A549 (cell line): ENCODE results near the gene RNF144A. TPM values are rescaled to one million over a fixed set of nuclear protein-coding genes. Genes with fewer than 3 reads are reported as not detected.

Source experiments
- ATAC-seq, 2 experiments: fragments of 200-7000 bp in 1 of 2; fragments of >200 bp in 1 of 2; cut with Nextera tagmentation in 1 of 2; cut with Tn5 transposase in 1 of 2; 3 replicates each; pipeline versions ENCODE4 v1.8.0 to v1.9.1; 2018 to 2020; ENCODE audit warnings: mild to moderate bottlenecking in 1 of 2, moderate library complexity in 1 of 2
- CTCF ChIA-PET: fragments of 300-600 bp; sonication (Branson Sonifier 250); formaldehyde crosslinking; extraction: SDS; loops from one replicate; lab custom pipeline; 2021; ENCODE audit warnings: antibody characterized with exemption, inconsistent platforms; lab: Yijun Ruan, JAX
- POLR2A ChIA-PET: fragments of 350-600 bp; formaldehyde crosslinking; extraction: SDS; loops from one replicate; lab custom pipeline; 2021; ENCODE audit warnings: antibody characterized with exemption, inconsistent platforms; lab: Yijun Ruan, JAX
- DNase-seq, 2 experiments: peaks; one replicate each; pipeline versions ENCODE4 v3.0.0 to v3.0.0-alpha.2; 2011 to 2016; ENCODE audit warnings: low read depth in 1 of 2, low spot score in 1 of 2
- FAIRE-seq: peaks from 2 replicates; lab custom pipeline; 2011; peaks lifted over from hg19 to GRCh38; lab: Jason Lieb, UNC
- H3K27ac ChIP-seq, 2 experiments: fragments of >200 bp; sonication (Bioruptor Twin); formaldehyde crosslinking; 3 replicates each; pipeline ENCODE4 v1.5.1; 2016 to 2017
- H3K4me1 ChIP-seq: fragments of >200 bp; sonication (Bioruptor Twin); formaldehyde crosslinking; 3 replicates; pipeline ENCODE4 v1.6.1; 2016
- H3K4me2 ChIP-seq: fragments of >200 bp; sonication (Bioruptor Twin); formaldehyde crosslinking; 3 replicates; pipeline ENCODE4 v1.6.1; 2016
- H3K4me3 ChIP-seq: fragments of >200 bp; sonication (Bioruptor Twin); formaldehyde crosslinking; 3 replicates; pipeline ENCODE4 v1.5.1; 2016
- H3K9me3 ChIP-seq: fragments of >200 bp; sonication (Bioruptor Twin); formaldehyde crosslinking; 3 replicates; pipeline ENCODE4 v1.6.1; 2016
- BHLHE40 ChIP-seq: IDR thresholded peaks from 2 replicates; pipeline ENCODE4 v1.6.1; 2012; ENCODE audit warnings: low read depth, low read length, inconsistent platforms
- CBX2 ChIP-seq: fragments of 200-600 bp; sonication (generic); IDR thresholded peaks from 2 replicates; pipeline ENCODE4 v1.6.1; 2016; ENCODE audit warnings: low read depth, mild to moderate bottlenecking, borderline replicate concordance
- CBX8 ChIP-seq: fragments of 200-600 bp; sonication (generic); IDR thresholded peaks from 2 replicates; pipeline ENCODE4 v1.6.1; 2016
- CEBPB ChIP-seq, 2 experiments: fragments of >200 bp in 1 of 2; sonication (Bioruptor Twin) in 1 of 2; formaldehyde crosslinking in 1 of 2; IDR thresholded peaks; 2 replicates each; pipeline ENCODE4 v1.6.1; 2012 to 2016
- CHD2 ChIP-seq: fragments of 150-350 bp; IDR thresholded peaks from 2 replicates; pipeline ENCODE4 v1.6.1; 2014; ENCODE audit warnings: low read length; ENCODE audit not compliant: partially characterized antibody
- EHF ChIP-seq: fragments of 250-450 bp; sonication (Bioruptor Pico); IDR thresholded peaks from 2 replicates; pipeline ENCODE4 v1.5.0; 2020; ENCODE audit warnings: mild to moderate bottlenecking
- EHMT2 ChIP-seq: fragments of 200-600 bp; sonication (generic); IDR thresholded peaks from 2 replicates; pipeline ENCODE4 v1.6.1; 2016; ENCODE audit warnings: antibody characterized with exemption, low read depth, mild to moderate bottlenecking, moderate library complexity
- ELK1 ChIP-seq: fragments of 150-350 bp; IDR thresholded peaks from 2 replicates; pipeline ENCODE4 v1.6.1; 2014; ENCODE audit warnings: low read depth, mild to moderate bottlenecking, low read length
- EP300 ChIP-seq, 2 experiments: fragments of >200 bp; sonication (Bioruptor Twin); formaldehyde crosslinking; IDR thresholded peaks; 2 replicates in 1 of 2; 3 replicates in 1 of 2; pipeline ENCODE4 v1.6.1; 2016 to 2017
- ESRRA ChIP-seq: fragments of 150-350 bp; IDR thresholded peaks from 2 replicates; pipeline ENCODE4 v1.6.1; 2014; ENCODE audit warnings: mild to moderate bottlenecking, low read length, borderline replicate concordance
- FOSB ChIP-seq: fragments of 250-450 bp; sonication (Bioruptor Pico); IDR thresholded peaks from 2 replicates; pipeline ENCODE4 v1.5.0; 2020; ENCODE audit warnings: mild to moderate bottlenecking, moderate library complexity
- FOSL2 ChIP-seq, 2 experiments: fragments of 450-650 bp in 1 of 2; fragments of >200 bp in 1 of 2; sonication (Bioruptor Twin) in 1 of 2; formaldehyde crosslinking; IDR thresholded peaks; 2 replicates each; pipeline versions ENCODE4 v1.5.0 to v1.6.1; 2016 to 2020; ENCODE audit warnings: mild to moderate bottlenecking in 1 of 2, moderate library complexity in 1 of 2
- FOXS1 ChIP-seq: fragments of 250-450 bp; sonication (Bioruptor Pico); IDR thresholded peaks from 2 replicates; pipeline ENCODE4 v1.5.0; 2020; ENCODE audit warnings: mild to moderate bottlenecking, moderate library complexity
- GATA3 ChIP-seq: IDR thresholded peaks from 2 replicates; pipeline ENCODE4 v1.6.1; 2012; ENCODE audit warnings: borderline replicate concordance
- HEYL ChIP-seq: fragments of 250-450 bp; sonication (Bioruptor Pico); IDR thresholded peaks from 2 replicates; pipeline ENCODE4 v1.8.0; 2021; ENCODE audit warnings: mild to moderate bottlenecking, moderate library complexity
- HMGXB4 ChIP-seq: fragments of 250-450 bp; sonication (Bioruptor Pico); IDR thresholded peaks from 2 replicates; pipeline ENCODE4 v1.5.0; 2021; ENCODE audit warnings: mild to moderate bottlenecking, moderate library complexity, borderline replicate concordance
- HOXA7 ChIP-seq: fragments of 250-450 bp; sonication (Bioruptor Pico); IDR thresholded peaks from 2 replicates; pipeline ENCODE4 v1.5.0; 2020; ENCODE audit warnings: mild to moderate bottlenecking, moderate library complexity
- JUN ChIP-seq, 2 experiments: fragments of >200 bp; sonication (Bioruptor Twin); formaldehyde crosslinking; IDR thresholded peaks; 2 replicates in 1 of 2; 3 replicates in 1 of 2; pipeline ENCODE4 v1.6.1; 2016 to 2017
- KDM1A ChIP-seq: fragments of 200-600 bp; sonication (generic); IDR thresholded peaks from 2 replicates; pipeline ENCODE4 v1.6.1; 2016; ENCODE audit warnings: low read depth, mild to moderate bottlenecking
- KDM5A ChIP-seq: fragments of 200-600 bp; sonication (generic); IDR thresholded peaks from 2 replicates; pipeline ENCODE4 v1.6.1; 2016; ENCODE audit warnings: antibody characterized with exemption, mild to moderate bottlenecking
- MYC ChIP-seq: IDR thresholded peaks from 2 replicates; pipeline ENCODE4 v1.6.1; 2012; ENCODE audit warnings: mild to moderate bottlenecking, inconsistent platforms, low read length, improper control_type of control experiment, borderline replicate concordance
- NPAS2 ChIP-seq: fragments of 250-450 bp; sonication (Bioruptor Pico); IDR thresholded peaks from 2 replicates; pipeline ENCODE4 v1.8.0; 2022; ENCODE audit warnings: mild to moderate bottlenecking, moderate library complexity, borderline replicate concordance
- POLR2A ChIP-seq: IDR thresholded peaks from 2 replicates; pipeline ENCODE4 v1.6.1; 2012; ENCODE audit warnings: mild to moderate bottlenecking, low read length
- RARB ChIP-seq: fragments of 250-450 bp; sonication (Bioruptor Pico); IDR thresholded peaks from 2 replicates; pipeline ENCODE4 v1.8.0; 2021; ENCODE audit warnings: mild to moderate bottlenecking, moderate library complexity
- REST ChIP-seq: fragments of 200-600 bp; sonication (generic); IDR thresholded peaks from 2 replicates; pipeline ENCODE4 v1.6.1; 2016; ENCODE audit warnings: antibody characterized with exemption, mild to moderate bottlenecking, moderate library complexity
- RFX5 ChIP-seq: fragments of 450-650 bp; IDR thresholded peaks from 2 replicates; pipeline ENCODE4 v1.7.1; 2014; ENCODE audit warnings: antibody characterized with exemption, mild to moderate bottlenecking, moderate library complexity
- SREBF2 ChIP-seq: fragments of 450-650 bp; IDR thresholded peaks from 2 replicates; pipeline ENCODE4 v1.6.1; 2014; ENCODE audit warnings: mild to moderate bottlenecking, moderate library complexity
- TFCP2L1 ChIP-seq: fragments of 250-450 bp; sonication (Bioruptor Pico); IDR thresholded peaks from 2 replicates; pipeline ENCODE4 v1.5.0; 2021; ENCODE audit warnings: mild to moderate bottlenecking
- TP53 ChIP-seq: fragments of 250-450 bp; sonication (Bioruptor Pico); IDR thresholded peaks from 2 replicates; pipeline ENCODE4 v1.5.0; 2021; ENCODE audit warnings: mild to moderate bottlenecking, moderate library complexity
- USF2 ChIP-seq: fragments of 450-650 bp; IDR thresholded peaks from 2 replicates; pipeline ENCODE4 v1.6.1; 2014; ENCODE audit warnings: antibody characterized with exemption
- ZFP36 ChIP-seq: fragments of 450-650 bp; IDR thresholded peaks from 2 replicates; pipeline ENCODE4 v1.6.1; 2014; ENCODE audit warnings: borderline replicate concordance; ENCODE audit not compliant: partially characterized antibody
- ZNF302 ChIP-seq: fragments of 250-450 bp; sonication (Bioruptor Pico); IDR thresholded peaks from 2 replicates; pipeline ENCODE4 v1.9.0; 2021; ENCODE audit warnings: inconsistent platforms, mild to moderate bottlenecking, moderate library complexity
- ZSCAN20 ChIP-seq: fragments of 250-450 bp; sonication (Bioruptor Pico); IDR thresholded peaks from 2 replicates; pipeline ENCODE4 v1.8.0; 2022; ENCODE audit warnings: mild to moderate bottlenecking, moderate library complexity
- WGBS: methylation state at CpG from one replicate; pipeline ENCODE4 v1.1.6; 2017; ENCODE audit errors: missing lambda C conversion rate; 5-methylcytosine and 5-hydroxymethylcytosine counted together
- polyA plus RNA-seq, 4 experiments: library from polyadenylated mRNA; depleted of rRNA in 3 of 4; stranded (reverse); fragments of >200 nt; fragmentation: RNase III in 1 of 4; extraction: RNeasy Plus Mini Kit Qiagen cat#74134 plus additional on column Dnase treatment in 1 of 4; gene quantifications; 2 replicates in 3 of 4; 3 replicates in 1 of 4; pipeline ENCODE4 v1.2.3, GENCODE V29; 2011 to 2017

RNF144A gene
- polyA plus RNA-seq, 2 of the 4 experiments (the other 2 are of a cell fraction) = 4.4 to 9.6 TPM

GRCh38 chr2:6931753-6932152 is 14.5 kb downstream of the RNF144A start:
- 26% methylated on average over 1 of the region's 1 CpG for WGBS
- POLR2A ChIA-PET = no interaction called here
- no peak for ATAC-seq

GRCh38 chr2:6932206-6932605 is 15.0 kb downstream of the RNF144A start:
- FAIRE-seq (no peak), DNase-seq (no peak), ATAC-seq (no peak)
- ChIA-PET POLR2A (no interaction called here), CTCF (interaction anchor here (1.0 to 2.4 kb wide), 3 partner anchors 9 to 16 kb away, joined by 3 to 12 read pairs (median 3); partner anchors contain the start of gene RNF144A)
- H3K27ac ChIP-seq = no peak overlapping the region
- no peak overlapping the region for H3K4me3 ChIP-seq
- no peak overlapping the region for H3K4me2 ChIP-seq
- WGBS = 13% methylated on average over 1 of the region's 1 CpG
- H3K9me3 ChIP-seq = no peaks in the 10 kb centered on the region
- H3K4me1 ChIP-seq = no peaks in the 10 kb centered on the region
- TF ChIP-seq RFX5 (no peak), EHF (no peak), SREBF2 (no peak), HEYL (no peak), EHMT2 (no peak), KDM5A (no peak), KDM1A (no peak), USF2 (no peak), ZNF302 (CRISPR knock-in tag) (no peak), ZFP36 (no peak), HOXA7 (CRISPR knock-in tag) (no peak), GATA3 (no peak), FOSB (CRISPR knock-in tag) (no peak), ELK1 (no peak), ESRRA (no peak), NPAS2 (CRISPR knock-in tag) (no peak), MYC (no peak)

More at GRCh38 chr2:6931753-6932152, 14.5 kb downstream of the RNF144A start:
- FAIRE-seq (no peak), DNase-seq (no peak)
- H3K9me3 ChIP-seq = no peaks in the 10 kb centered on the region
- no peak for TF ChIP-seq BHLHE40
- no peak for TF ChIP-seq JUN (IDR thresholded peaks at IDR 0.05)
- no peak for TF ChIP-seq EP300 (IDR thresholded peaks at IDR 0.05)
- no peak for TF ChIP-seq HMGXB4 (CRISPR knock-in tag)
- TF ChIP-seq CBX8 = no peak
- no peak for TF ChIP-seq TP53 (CRISPR knock-in tag)
- no peak for TF ChIP-seq FOXS1 (CRISPR knock-in tag)
- no peak for TF ChIP-seq RARB (CRISPR knock-in tag)
- TF ChIP-seq FOSL2 (IDR thresholded peaks at IDR 0.05) = no peak
- no peak for TF ChIP-seq FOSL2 (CRISPR knock-in tag; IDR thresholded peaks at IDR 0.05)
- no peak for TF ChIP-seq CEBPB (IDR thresholded peaks at IDR 0.05)
- TF ChIP-seq REST = no peak
- TF ChIP-seq TFCP2L1 (CRISPR knock-in tag) = no peak
- no peak for TF ChIP-seq CHD2
- no peak for TF ChIP-seq RFX5
- no peak for TF ChIP-seq POLR2A
- TF ChIP-seq ZSCAN20 (CRISPR knock-in tag) = no peak
- no peak for TF ChIP-seq KDM1A
- TF ChIP-seq CBX2 = no peak
- TF ChIP-seq HEYL = no peak
- H3K27ac ChIP-seq = no peak overlapping the region
- H3K4me1 ChIP-seq = no peaks in the 10 kb centered on the region
- H3K4me3 ChIP-seq = no peak overlapping the region
- no peak overlapping the region for H3K4me2 ChIP-seq
- CTCF ChIA-PET = interaction anchor here (1.0 to 2.4 kb wide), 3 partner anchors 10 to 15 kb away, joined by 3 to 12 read pairs (median 3); partner anchors contain the start of gene RNF144A
